ENCODE results near the gene GLIS2.

The GLIS2 gene

DNA sequence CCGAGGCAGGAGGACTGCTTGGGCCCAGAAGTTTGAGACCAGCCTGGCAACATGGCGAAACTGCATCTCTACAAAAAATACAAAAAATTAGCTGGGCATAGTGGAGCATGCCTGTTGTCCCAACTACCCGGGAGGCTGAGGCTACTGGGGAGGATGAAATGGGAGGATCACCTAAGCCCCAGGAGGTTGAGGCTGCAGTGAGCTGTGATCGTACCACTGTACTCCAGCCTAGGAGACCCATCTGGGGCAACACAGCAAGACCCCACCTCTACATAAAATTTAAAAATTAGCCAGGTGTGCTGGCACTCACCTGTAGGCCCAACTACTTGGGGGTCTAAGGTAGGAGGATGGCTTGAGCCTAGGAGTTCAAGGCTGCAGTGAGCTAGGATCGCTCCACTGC, 33.5 kb downstream of the GLIS2 start:
- Histone ChIP-seq H3K36me3 (ENCODE audit: control insufficient read depth in 2 of 2, insufficient read depth in 1 of 2, low read length in 2 of 2) (peaks cover 0 to 19% of the 10 kb centered on the region in 2 experiments; a peak in 2 of 3 replicates), H3K27ac (ENCODE audit: extremely low read depth, low read depth, low read length) (no peak overlapping the region), H3K9me3 (ENCODE audit: control insufficient read depth, insufficient read depth, low read depth, low read length) (no peaks in the 10 kb centered on the region), H3K4me1 (ENCODE audit: control insufficient read depth, insufficient read depth, low read length) (peaks cover 12% of the 10 kb centered on the region; the same call in 1 of the 2 replicates), H3K4me3 (ENCODE audit: low read depth, low read length) (no peak overlapping the region)
- POLR2A ChIA-PET, result no interaction called here
- CTCF ChIA-PET, result interaction anchor here (0.6 to 3.8 kb wide), 7 partner anchors 9 to 96 kb away, joined by 3 to 39 read pairs (median 3); no protein-coding TSS in a partner anchor
- peak; percentile 81 for TF ChIP-seq ZNF121 (tag by site-specific recombination; IDR thresholded peaks at IDR 0.05)
- TF ChIP-seq ZFP41 (tag by site-specific recombination; IDR thresholded peaks at IDR 0.05; ENCODE audit: borderline replicate concordance), result no peak

DNA sequence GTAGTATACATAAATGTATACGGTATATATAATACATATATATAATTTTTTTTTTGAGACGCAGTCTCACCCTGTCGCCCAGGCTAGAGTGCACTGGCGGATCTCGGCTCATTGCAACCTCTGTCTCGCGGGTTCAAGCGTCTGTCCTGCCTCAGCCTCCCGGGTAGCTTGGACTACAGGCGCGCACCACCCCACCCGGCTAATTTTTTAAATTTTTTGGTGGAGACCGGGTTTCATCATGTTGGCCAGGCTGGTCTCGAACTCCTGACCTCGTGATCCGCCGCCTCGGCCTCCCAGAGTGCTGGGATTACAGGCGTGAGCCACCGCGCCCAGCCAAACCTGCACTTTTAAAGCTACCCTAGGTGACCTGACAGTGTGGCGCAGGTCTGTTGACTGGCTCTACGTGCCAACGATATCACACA, 34.5 kb downstream of the GLIS2 start:
- Histone ChIP-seq H3K9me3 (ENCODE audit: control insufficient read depth, insufficient read depth, low read depth, low read length) (no peaks in the 10 kb centered on the region), H3K4me3 (ENCODE audit: low read depth, low read length) (peak overlapping the region; percentile 95), H3K27ac (ENCODE audit: extremely low read depth, low read depth, low read length) (peak overlapping the region; percentile 85), H3K36me3 (ENCODE audit: control insufficient read depth in 2 of 2, insufficient read depth in 1 of 2, low read length in 2 of 2) (peaks cover 0 to 19% of the 10 kb centered on the region in 2 experiments; a peak in 2 of 3 replicates), H3K4me1 (ENCODE audit: control insufficient read depth, insufficient read depth, low read length) (peaks cover 10% of the 10 kb centered on the region; the same call in 1 of the 2 replicates)
- TF ChIP-seq EGR2 (tag by site-specific recombination; IDR thresholded peaks at IDR 0.05; ENCODE audit: low read depth), result no peak
- TF ChIP-seq, protein P1, sequence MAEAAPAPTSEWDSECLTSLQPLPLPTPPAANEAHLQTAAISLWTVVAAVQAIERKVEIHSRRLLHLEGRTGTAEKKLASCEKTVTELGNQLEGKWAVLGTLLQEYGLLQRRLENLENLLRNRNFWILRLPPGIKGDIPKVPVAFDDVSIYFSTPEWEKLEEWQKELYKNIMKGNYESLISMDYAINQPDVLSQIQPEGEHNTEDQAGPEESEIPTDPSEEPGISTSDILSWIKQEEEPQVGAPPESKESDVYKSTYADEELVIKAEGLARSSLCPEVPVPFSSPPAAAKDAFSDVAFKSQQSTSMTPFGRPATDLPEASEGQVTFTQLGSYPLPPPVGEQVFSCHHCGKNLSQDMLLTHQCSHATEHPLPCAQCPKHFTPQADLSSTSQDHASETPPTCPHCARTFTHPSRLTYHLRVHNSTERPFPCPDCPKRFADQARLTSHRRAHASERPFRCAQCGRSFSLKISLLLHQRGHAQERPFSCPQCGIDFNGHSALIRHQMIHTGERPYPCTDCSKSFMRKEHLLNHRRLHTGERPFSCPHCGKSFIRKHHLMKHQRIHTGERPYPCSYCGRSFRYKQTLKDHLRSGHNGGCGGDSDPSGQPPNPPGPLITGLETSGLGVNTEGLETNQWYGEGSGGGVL (tag by site-specific recombination; IDR thresholded peaks at IDR 0.05), result no peak
- TF ChIP-seq SCRT1 (tag by site-specific recombination; IDR thresholded peaks at IDR 0.05; ENCODE audit: borderline replicate concordance), result no peak
- TF ChIP-seq ZNF610 (tag by site-specific recombination; IDR thresholded peaks at IDR 0.05; ENCODE audit: borderline replicate concordance), result no peak
- TF ChIP-seq ZSCAN30 (tag by site-specific recombination; IDR thresholded peaks at IDR 0.05), result no peak
- 0 out of 2 replicates have a peak, but pooled peaks have one; percentile 24 for TF ChIP-seq ZNF335 (tag by site-specific recombination; conservative IDR thresholded peaks at IDR 0.05)
- no peak for TF ChIP-seq HOXD13 (CRISPR knock-in tag; IDR thresholded peaks at IDR 0.05; ENCODE audit: borderline replicate concordance)
- 0 out of 2 replicates have a peak, but pooled peaks have one; percentile 24 for TF ChIP-seq GLIS1 (tag by site-specific recombination; IDR thresholded peaks at IDR 0.05)
- TF ChIP-seq ZNF521 (tag by site-specific recombination; IDR thresholded peaks at IDR 0.05), result no peak
- TF ChIP-seq, protein P2, sequence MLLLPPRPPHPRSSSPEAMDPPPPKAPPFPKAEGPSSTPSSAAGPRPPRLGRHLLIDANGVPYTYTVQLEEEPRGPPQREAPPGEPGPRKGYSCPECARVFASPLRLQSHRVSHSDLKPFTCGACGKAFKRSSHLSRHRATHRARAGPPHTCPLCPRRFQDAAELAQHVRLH (tag by site-specific recombination; IDR thresholded peaks at IDR 0.05), result peak; percentile 23; the same call in 1 of the 2 replicates
- no peak for TF ChIP-seq ZIC2 (tag by site-specific recombination; IDR thresholded peaks at IDR 0.05)
- no peak for TF ChIP-seq ZNF423 (tag by site-specific recombination; IDR thresholded peaks at IDR 0.05)
- TF ChIP-seq ZNF16 (tag by site-specific recombination; IDR thresholded peaks at IDR 0.05; ENCODE audit: low read depth), result no peak
- no peak for TF ChIP-seq ZNF10 (tag by site-specific recombination; IDR thresholded peaks at IDR 0.05)
- no peak for TF ChIP-seq ZNF747 (tag by site-specific recombination; IDR thresholded peaks at IDR 0.05)
- no peak for TF ChIP-seq ZNF792 (tag by site-specific recombination; IDR thresholded peaks at IDR 0.05)
- peak; percentile 74; the same call in 1 of the 2 replicates for TF ChIP-seq ZNF2 (tag by site-specific recombination; IDR thresholded peaks at IDR 0.05)
- no peak for TF ChIP-seq ZNF426 (tag by site-specific recombination; IDR thresholded peaks at IDR 0.05)
- ChIA-PET POLR2A (interaction anchor here (0.6 kb wide), 1 partner anchor 77 kb away, joined by 4 read pairs; the partner anchor contains the start of gene TFAP4), CTCF (interaction anchor here (0.5 to 3.8 kb wide), 8 partner anchors 9 to 513 kb away, joined by 3 to 39 read pairs (median 4); no protein-coding TSS in a partner anchor)
